ENCODE data around the gene MICU1. TPM values are rescaled to one million over a fixed set of nuclear protein-coding genes. Genes with fewer than 3 reads are reported as not detected.
"Not testable (repeated sequence)": the region's sequence is repeated elsewhere in the genome, so short reads cannot be mapped to it uniquely, and the experiment has no call there.

MICU1 gene
- total RNA-seq, 1 donor from 2014 or later = 59.5 TPM

GRCh38 chr10:72328045-72328828 is 297.6 kb downstream of the MICU1 start:
- intact Hi-C loops (cut with DNase I) = loop anchor here (1.0 to 10.0 kb wide), 2 partner anchors 53 to 363 kb away; partner anchors contain the start of gene CHST3
- peak; percentile 85 for DNase-seq (ENCODE audit: low spot score)
- peak; percentile 77 for ATAC-seq

- intact Hi-C loops (cut with DNase I) = loop anchor here (10.0 kb wide), 1 partner anchor 362 kb away; the partner anchor contains the start of gene CHST3
- not testable (repeated sequence) for DNase-seq (ENCODE audit: low spot score); ATAC-seq
Observed at GRCh38 chr10:72326665-72327603, 298.9 kb downstream of the MICU1 start.

GRCh38 chr10:72325243-72326175 is 300.4 kb downstream of the MICU1 start:
- not testable (repeated sequence) for DNase-seq (ENCODE audit: low spot score)
- ATAC-seq = peak; percentile 51
- intact Hi-C loops (cut with DNase I) = loop anchor here (10.0 kb wide), 1 partner anchor 361 kb away; the partner anchor contains the start of gene CHST3

- intact Hi-C loops (cut with DNase I) = loop anchor here (10.0 kb wide), 1 partner anchor 359 kb away; the partner anchor contains the start of gene CHST3
- DNase-seq (ENCODE audit: low spot score) (no peak), ATAC-seq (no peak)
Observed at GRCh38 chr10:72323771-72324191, 302.1 kb downstream of the MICU1 start.

- DNase-seq (ENCODE audit: low spot score) (no peak), ATAC-seq (no peak)
- intact Hi-C loops (cut with DNase I) = loop anchor here (10.0 kb wide), 1 partner anchor 358 kb away; the partner anchor contains the start of gene CHST3
Observed at GRCh38 chr10:72323108-72323749, 302.6 kb downstream of the MICU1 start.

GRCh38 chr10:72322280-72323058 is 303.4 kb downstream of the MICU1 start:
- ATAC-seq (no peak), DNase-seq (ENCODE audit: low spot score) (no peak)
- intact Hi-C loops (cut with DNase I) = loop anchor here (10.0 kb wide), 1 partner anchor 358 kb away; the partner anchor contains the start of gene CHST3

GRCh38 chr10:72322030-72322279 is 303.9 kb downstream of the MICU1 start:
- no peak for DNase-seq (ENCODE audit: low spot score)
- intact Hi-C loops (cut with DNase I) = loop anchor here (10.0 kb wide), 1 partner anchor 357 kb away; the partner anchor contains the start of gene CHST3
- ATAC-seq = no peak

- DNase-seq (ENCODE audit: low spot score) (peak; percentile 66), ATAC-seq (no peak)
- intact Hi-C loops (cut with DNase I) = loop anchor here (10.0 kb wide), 1 partner anchor 357 kb away; the partner anchor contains the start of gene CHST3
Observed at GRCh38 chr10:72321248-72322029, 304.4 kb downstream of the MICU1 start.

- intact Hi-C loops (cut with DNase I) = loop anchor here (10.0 kb wide), 1 partner anchor 356 kb away; the partner anchor contains the start of gene CHST3
- peak; percentile 82 for DNase-seq (ENCODE audit: low spot score)
- peak; percentile 78 for ATAC-seq
Observed at GRCh38 chr10:72320676-72321247, 305.1 kb downstream of the MICU1 start.

- DNase-seq (ENCODE audit: low spot score) (peak; percentile 97), ATAC-seq (peak; percentile 78)
- intact Hi-C loops (cut with DNase I) = loop anchor here (10.0 kb wide), 1 partner anchor 355 kb away; the partner anchor contains the start of gene CHST3
Observed at GRCh38 chr10:72319416-72320254, 306.2 kb downstream of the MICU1 start.

GRCh38 chr10:72318418-72319262 is 307.2 kb downstream of the MICU1 start:
- ATAC-seq = no peak
- intact Hi-C loops (cut with DNase I) = no loop called here
- no peak for DNase-seq (ENCODE audit: low spot score)

Data from sciatic nerve (tissue), 2 donors.